22Rv1 (cell line): ENCODE data around the gene RBBP8NL.

ENCODE experiments used
- CTCF ChIP-seq: fragments of 450-650 bp; IDR thresholded peaks from 2 replicates; pipeline ENCODE4 v1.5.1; 2017; ENCODE audit warnings: mild to moderate bottlenecking
- ZFX ChIP-seq: fragments of 450-650 bp; IDR thresholded peaks from 2 replicates; pipeline ENCODE4 v1.6.1; 2017; ENCODE audit warnings: antibody characterized with exemption, borderline replicate concordance

- no peak for TF ChIP-seq CTCF
- TF ChIP-seq ZFX, result no peak
Measured at GRCh38 chr20:62416651-62417637, 10.4 kb downstream of the RBBP8NL start.
